Measurements from ENCODE around the gene KRT71.

GRCh38 chr12:52498946-52499345 is 54.0 kb downstream of the KRT71 start:
- TF ChIP-seq POLR2A (IDR thresholded peaks at IDR 0.05) (no peak), CTCF (IDR thresholded peaks at IDR 0.05 in 4 of 5, conservative IDR thresholded peaks at IDR 0.05 in 1 of 5) (no peak)
